Measurements from ENCODE around the gene NPAP1.

The NPAP1 gene

DNA sequence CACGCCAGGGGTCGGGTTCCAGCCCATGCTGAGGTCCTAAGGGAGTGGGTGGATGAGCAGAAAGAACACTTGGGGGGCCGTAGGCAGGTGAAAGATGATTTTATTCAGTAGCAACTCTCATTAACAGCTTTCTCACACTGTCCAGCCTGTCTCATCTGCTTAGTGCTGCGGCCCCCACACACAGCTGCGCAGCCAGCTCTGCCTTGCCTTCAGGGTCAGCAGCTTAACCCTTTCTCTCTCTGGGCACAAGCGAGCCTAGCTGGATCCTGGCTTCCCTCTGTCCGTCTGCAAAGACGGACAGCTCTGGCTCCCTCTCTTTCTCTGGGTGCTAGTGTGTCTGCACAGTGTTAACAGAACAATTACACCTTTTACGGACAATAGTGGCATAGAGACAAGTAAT, 21.3 kb downstream of the NPAP1 start:
- Histone ChIP-seq H3K4me1 (ENCODE audit: low read length) (no peaks in the 10 kb centered on the region), H3K4me2 (ENCODE audit: low read depth, low read length) (no peak overlapping the region), H3K9ac (ENCODE audit: low read length) (no peak overlapping the region), H2AFZ (ENCODE audit: low read length) (no peak overlapping the region), H3F3A (ENCODE audit: insufficient read depth, low read length) (no peaks in the 10 kb centered on the region), H3K9me2 (replicated peaks; ENCODE audit: insufficient read depth, low read length) (no peaks in the 10 kb centered on the region), H3K27ac (ENCODE audit: low read length) (no peak overlapping the region), H3K4me3 (ENCODE audit: low read length) (no peak overlapping the region), H4K20me1 (ENCODE audit: insufficient read depth, low read length) (no peaks in the 10 kb centered on the region), H3K9me3 (replicated peaks; ENCODE audit: insufficient read depth, low read length) (no peaks in the 10 kb centered on the region), H3K27me3 (replicated peaks; ENCODE audit: insufficient read depth, low read length) (no peaks in the 10 kb centered on the region), H3K79me2 (ENCODE audit: low read length) (no peaks in the 10 kb centered on the region), H3K36me3 (replicated peaks; ENCODE audit: insufficient read depth, low read length) (no peaks in the 10 kb centered on the region)
- no peak for DNase-seq
- TF ChIP-seq CTCF (IDR thresholded peaks at IDR 0.05; ENCODE audit: low read length) (no peak), EZH2phosphoT487 (IDR thresholded peaks at IDR 0.05; ENCODE audit: low read length) (no peak), EZH2 (optimal IDR thresholded peaks at IDR 0.05; ENCODE audit: low read depth, low read length) (no peak)

- TF ChIP-seq CTCF (IDR thresholded peaks at IDR 0.05; ENCODE audit: low read length) (no peak), EZH2 (optimal IDR thresholded peaks at IDR 0.05; ENCODE audit: low read depth, low read length) (no peak), EZH2phosphoT487 (IDR thresholded peaks at IDR 0.05; ENCODE audit: low read length) (no peak)
- no peak overlapping the region for H3K4me3 ChIP-seq (ENCODE audit: low read length)
- H3K79me2 ChIP-seq (ENCODE audit: low read length): no peaks in the 10 kb centered on the region
- H3K9ac ChIP-seq (ENCODE audit: low read length): no peak overlapping the region
- no peaks in the 10 kb centered on the region for H4K20me1 ChIP-seq (ENCODE audit: insufficient read depth, low read length)
- no peaks in the 10 kb centered on the region for H3K36me3 ChIP-seq (replicated peaks; ENCODE audit: insufficient read depth, low read length)
- H3K9me2 ChIP-seq (replicated peaks; ENCODE audit: insufficient read depth, low read length): no peaks in the 10 kb centered on the region
- no peak overlapping the region for H3K27ac ChIP-seq (ENCODE audit: low read length)
- no peak overlapping the region for H3K4me2 ChIP-seq (ENCODE audit: low read depth, low read length)
- no peak for DNase-seq
- no peaks in the 10 kb centered on the region for H3F3A ChIP-seq (ENCODE audit: insufficient read depth, low read length)
- no peaks in the 10 kb centered on the region for H3K9me3 ChIP-seq (replicated peaks; ENCODE audit: insufficient read depth, low read length)
- H3K4me1 ChIP-seq (ENCODE audit: low read length): no peaks in the 10 kb centered on the region
- H3K27me3 ChIP-seq (replicated peaks; ENCODE audit: insufficient read depth, low read length): no peaks in the 10 kb centered on the region
- H2AFZ ChIP-seq (ENCODE audit: low read length): no peak overlapping the region
Observed at GRCh38 chr15:24718289-24719082, 42.9 kb downstream of the NPAP1 start.

- no peaks in the 10 kb centered on the region for H3K79me2 ChIP-seq (ENCODE audit: low read length)
- TF ChIP-seq EZH2phosphoT487 (IDR thresholded peaks at IDR 0.05; ENCODE audit: low read length): no peak
- no peak for TF ChIP-seq EZH2 (optimal IDR thresholded peaks at IDR 0.05; ENCODE audit: low read depth, low read length)
- TF ChIP-seq CTCF (IDR thresholded peaks at IDR 0.05; ENCODE audit: low read length): no peak
- H3K4me3 ChIP-seq (ENCODE audit: low read length): no peak overlapping the region
- no peaks in the 10 kb centered on the region for H3K4me1 ChIP-seq (ENCODE audit: low read length)
- no peak overlapping the region for H3K4me2 ChIP-seq (ENCODE audit: low read depth, low read length)
- H3K9me2 ChIP-seq (replicated peaks; ENCODE audit: insufficient read depth, low read length): no peaks in the 10 kb centered on the region
- no peaks in the 10 kb centered on the region for H3K9me3 ChIP-seq (replicated peaks; ENCODE audit: insufficient read depth, low read length)
- H3K9ac ChIP-seq (ENCODE audit: low read length): no peak overlapping the region
- H4K20me1 ChIP-seq (ENCODE audit: insufficient read depth, low read length): no peaks in the 10 kb centered on the region
- H3K36me3 ChIP-seq (replicated peaks; ENCODE audit: insufficient read depth, low read length): no peaks in the 10 kb centered on the region
- H3K27ac ChIP-seq (ENCODE audit: low read length): no peak overlapping the region
- no peak overlapping the region for H2AFZ ChIP-seq (ENCODE audit: low read length)
- no peak for DNase-seq
- H3F3A ChIP-seq (ENCODE audit: insufficient read depth, low read length): no peaks in the 10 kb centered on the region
- no peaks in the 10 kb centered on the region for H3K27me3 ChIP-seq (replicated peaks; ENCODE audit: insufficient read depth, low read length)
Observed at GRCh38 chr15:24729760-24730159, 54.2 kb downstream of the NPAP1 start.

Measured in MM.1S (cell line).